NCI-H1436 (cell line): ENCODE measurements around the gene RIMKLA.

Source experiments
- DNase-seq: peaks from one replicate; lab custom pipeline; 2025; lab: John Stamatoyannopoulos, UW

RIMKLA gene, protein sequence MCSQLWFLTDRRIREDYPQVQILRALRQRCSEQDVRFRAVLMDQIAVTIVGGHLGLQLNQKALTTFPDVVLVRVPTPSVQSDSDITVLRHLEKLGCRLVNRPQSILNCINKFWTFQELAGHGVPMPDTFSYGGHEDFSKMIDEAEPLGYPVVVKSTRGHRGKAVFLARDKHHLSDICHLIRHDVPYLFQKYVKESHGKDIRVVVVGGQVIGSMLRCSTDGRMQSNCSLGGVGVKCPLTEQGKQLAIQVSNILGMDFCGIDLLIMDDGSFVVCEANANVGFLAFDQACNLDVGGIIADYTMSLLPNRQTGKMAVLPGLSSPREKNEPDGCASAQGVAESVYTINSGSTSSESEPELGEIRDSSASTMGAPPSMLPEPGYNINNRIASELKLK

DNA sequence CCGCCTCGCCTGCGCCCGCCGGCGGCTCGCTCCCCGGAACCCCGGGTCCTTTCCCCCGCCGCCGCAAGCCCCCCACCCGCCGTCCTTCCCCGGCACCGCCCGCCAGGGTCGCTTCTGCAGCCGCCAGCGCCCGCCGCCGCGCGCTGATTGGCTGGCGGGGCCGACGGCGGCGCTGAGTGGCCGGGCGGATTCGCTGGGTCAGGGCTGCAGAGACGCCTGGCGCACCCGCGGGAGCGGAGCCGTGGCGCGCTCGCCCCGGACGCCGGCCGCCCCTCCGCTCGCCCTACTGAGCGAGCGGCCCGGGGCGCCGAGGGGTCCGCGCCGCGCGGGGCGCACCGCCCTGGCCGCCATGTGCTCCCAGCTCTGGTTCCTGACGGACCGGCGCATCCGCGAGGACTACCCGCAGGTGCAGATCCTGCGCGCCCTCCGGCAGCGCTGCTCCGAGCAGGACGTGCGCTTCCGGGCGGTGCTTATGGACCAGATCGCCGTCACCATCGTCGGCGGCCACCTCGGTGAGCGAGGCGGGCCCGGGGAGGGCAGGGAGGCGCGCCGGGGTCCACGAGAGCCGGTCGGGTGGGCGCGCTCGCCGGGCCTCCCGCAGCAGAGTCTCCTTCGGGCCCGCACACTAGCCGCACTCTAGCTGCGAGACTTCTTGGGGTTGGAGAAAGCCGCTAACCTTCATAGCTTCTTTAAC lies at the start of gene RIMKLA:
Gene RIMKLA (plus strand): TSS at position 207 of the 694 bp plus-strand sequence. CDS start 143 bp downstream, at position 350.
- peak; percentile 83 for DNase-seq

DNA sequence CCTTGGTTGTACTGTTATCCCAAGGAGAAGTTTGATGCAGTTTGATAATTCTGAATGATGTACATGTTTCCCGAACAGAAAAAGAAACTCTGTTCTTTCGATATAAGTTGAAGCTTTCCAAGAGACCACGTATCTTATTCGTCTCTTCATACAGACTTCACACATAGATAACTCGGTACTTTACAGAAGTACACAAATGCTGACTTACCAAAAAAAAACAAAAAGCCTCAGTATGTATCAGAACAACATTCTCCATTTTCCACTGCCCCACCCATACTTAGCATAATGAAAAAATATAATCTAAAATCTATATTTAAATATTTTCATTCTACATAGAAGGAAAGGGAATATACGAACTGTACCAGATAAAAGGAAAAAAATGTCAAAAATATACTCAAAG lies 47.7 kb upstream of the RIMKLA start:
- no peak for DNase-seq

DNA sequence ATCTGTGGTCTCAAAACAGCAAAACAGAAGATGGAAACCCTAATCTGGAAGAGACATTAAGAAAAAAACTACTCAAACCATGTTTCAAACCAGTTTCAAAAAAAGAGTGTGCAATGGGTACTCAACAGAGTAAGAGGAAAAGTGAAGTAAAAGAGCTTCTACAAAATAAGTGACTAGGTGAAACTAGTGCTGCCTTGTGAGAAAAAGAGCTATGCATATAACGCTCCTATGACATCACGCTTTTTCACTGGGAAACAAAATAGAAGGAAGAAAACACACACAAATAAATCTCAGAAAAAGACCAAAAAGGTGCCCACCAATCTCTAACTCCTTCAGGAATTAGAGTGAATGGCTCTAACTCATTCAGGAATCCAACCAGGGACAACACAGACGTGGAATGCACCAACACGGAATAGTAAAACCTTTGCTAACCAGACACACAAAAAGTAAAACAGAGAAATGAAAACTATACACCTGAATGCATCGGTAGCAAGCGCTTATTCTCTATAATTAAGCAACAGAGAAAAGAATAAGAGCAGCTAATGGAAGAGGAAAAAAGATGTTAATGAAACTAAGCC lies 46.8 kb upstream of the RIMKLA start:
- no peak for DNase-seq

DNA sequence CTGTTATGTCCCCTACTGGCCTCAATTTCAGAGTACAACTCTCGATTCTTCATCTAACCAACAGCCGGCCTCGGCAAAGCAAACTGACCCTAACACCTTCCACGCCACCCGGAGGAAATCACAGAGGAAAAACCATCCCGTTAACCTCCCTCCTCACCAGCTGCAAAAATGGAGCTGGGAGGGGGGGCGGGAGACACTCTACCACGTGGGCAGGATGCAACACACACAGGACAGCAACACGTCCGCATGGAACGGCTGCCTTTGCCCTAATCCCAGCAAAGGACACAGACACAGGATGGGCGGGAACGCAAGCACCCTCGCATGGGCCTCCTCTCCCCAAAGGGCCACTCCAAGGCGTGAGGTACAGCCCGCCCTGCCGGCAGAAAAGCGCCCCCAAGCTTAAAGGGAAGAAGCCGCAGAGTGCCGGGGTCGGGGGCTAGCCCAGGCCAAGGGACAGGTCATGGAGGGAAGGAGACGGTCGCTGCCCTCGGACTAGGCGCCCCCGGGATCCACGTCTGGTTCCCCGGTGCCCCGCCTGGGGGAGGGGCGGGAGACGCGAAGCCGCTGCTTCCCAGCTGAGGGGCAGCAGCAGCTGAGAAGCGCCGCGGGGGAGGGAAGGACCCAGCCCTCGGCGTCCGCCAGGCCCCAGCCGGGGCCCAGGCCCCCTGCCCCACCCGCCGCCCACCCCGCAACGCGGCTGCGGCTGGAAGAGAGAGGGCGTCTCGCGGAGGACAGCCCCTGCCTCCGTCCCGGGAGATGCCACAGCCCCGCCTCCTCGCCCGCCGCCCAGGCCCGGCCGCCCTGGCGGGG lies 46.1 kb upstream of the RIMKLA start:
- peak; percentile 22 for DNase-seq

DNA sequence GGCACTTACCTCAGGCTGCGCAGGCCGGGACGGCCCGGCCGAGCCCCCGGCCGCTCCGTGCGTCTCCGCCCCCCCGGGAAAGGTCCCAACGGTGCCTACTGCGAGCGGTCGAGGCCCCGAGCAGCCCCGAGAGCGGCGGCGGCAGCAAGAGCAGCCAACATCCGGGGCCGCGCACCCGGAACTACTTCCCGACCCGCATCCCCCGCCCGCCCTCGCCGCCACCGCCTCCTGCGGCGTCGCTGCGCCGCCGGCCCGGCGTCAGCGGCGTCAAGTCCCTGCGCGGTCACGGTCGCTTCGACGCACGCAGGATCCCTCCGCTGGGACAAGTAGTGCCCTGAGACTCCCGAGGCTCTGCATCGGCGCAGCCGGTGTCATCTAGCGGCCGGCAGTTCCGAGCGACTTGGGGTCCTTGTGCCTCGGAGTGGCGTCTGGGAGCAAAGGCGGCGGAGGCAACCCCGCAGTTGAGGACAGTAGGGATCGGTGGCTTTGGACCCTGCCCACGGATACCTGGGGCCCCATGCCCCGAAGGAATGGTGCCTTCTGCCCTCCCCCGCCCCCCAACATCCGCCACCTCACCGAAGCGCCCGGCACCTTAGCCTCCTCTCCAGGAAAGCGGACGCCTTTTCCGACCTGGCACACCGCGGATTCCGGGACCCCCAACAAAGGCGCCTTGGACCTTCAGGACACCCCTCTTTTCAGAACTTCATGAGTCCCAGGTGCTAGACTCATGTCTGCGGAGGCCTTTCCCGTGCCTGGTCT lies 45.4 kb upstream of the RIMKLA start, which contains the start of gene FOXJ3:
Gene FOXJ3 (minus strand): TSS at position 186 of the 759 bp plus-strand sequence. CDS start 24,142 bp downstream, outside the sequence.
- DNase-seq, result peak; percentile 95

DNA sequence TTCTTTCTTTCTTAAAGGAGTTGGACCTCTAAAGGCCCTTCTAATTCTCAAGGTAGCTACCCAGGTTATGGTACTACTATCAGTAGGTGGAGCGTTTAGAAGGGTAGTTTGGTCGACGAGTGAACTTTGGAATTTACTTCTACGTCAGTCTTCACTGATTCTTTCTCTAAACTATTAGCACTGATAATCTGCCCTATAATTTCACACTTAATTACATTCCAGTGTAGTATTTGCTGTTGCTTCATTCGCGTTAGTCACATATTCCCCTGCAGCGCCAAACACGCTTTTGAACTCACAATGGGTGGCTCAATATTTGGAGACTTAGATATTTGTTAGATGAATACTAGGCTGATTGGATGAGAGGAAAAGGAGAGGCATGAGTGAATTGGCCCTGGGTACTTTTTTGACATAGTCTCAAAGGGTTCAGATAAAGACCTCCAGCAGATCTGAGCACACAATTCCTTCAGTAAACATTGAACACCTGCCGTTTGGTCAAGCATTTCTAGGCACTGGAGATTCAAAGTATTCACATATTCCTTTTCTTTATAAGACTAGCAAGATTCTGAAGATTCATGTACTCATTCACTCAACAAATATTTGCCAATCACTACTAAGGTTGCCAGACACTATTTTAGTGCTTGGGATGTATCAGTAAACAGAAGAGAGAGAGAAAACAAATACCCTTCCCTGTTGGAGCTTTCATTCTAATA lies 44.6 kb upstream of the RIMKLA start:
- peak; percentile 23 for DNase-seq

DNA sequence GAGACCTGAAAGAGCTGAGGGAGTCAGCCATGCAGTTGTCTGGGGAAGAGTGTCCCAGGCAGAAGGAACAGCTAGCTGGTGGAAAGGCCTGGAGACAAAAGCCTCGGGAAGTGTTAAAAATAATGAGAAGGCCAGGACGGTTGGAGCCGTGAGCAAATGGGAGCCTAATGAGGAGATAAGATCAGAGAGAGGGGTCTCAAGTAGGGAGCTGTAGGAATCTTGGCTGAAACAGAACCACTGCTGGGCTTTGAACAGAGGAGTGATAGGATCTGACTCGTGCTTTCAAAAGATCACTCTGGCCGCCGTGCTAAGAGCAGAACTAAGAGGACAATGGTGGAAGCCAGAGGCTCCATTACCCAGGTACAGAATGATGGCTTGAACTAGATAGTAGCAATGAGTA lies 43.6 kb upstream of the RIMKLA start:
- peak; percentile 7 for DNase-seq

DNA sequence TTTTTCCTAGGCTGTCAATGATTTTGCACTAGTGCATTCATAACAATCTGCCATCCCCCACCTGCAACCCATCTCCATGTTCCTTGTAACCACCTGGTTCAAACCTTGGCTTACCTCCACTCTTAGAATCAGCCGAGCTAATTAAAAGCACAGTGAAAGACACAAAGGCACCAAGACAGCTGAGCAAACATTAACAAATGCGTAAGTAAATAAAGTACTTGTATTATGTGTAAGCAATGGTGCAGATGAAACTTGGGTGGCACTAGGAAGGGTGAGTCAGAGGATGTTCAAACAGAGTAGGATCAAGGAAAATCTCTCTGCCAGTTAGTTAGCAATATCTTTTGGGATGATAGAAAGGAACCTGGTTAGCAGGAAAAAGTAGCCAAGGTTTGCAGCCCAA lies 40.5 kb upstream of the RIMKLA start:
- peak; percentile 97 for DNase-seq

DNA sequence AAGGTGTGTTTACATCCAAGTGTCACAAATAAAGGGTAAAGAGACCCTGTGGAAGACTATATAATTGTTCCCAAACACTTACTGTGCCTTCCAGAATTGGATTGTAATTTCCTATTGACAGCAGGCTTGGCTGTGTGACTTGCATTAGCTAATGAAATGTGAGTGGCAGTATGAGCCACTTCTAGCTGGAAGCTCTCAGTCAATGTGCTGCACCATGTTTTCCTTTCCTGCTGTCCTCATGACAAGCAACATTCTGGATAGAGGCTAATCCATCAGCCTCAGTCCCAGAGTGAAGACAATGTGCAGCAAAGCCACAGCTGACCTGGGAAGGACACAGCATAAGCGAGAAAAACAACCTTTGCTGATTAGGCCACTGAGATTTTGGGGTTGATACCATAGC lies 39.7 kb upstream of the RIMKLA start:
- peak; percentile 77 for DNase-seq

DNA sequence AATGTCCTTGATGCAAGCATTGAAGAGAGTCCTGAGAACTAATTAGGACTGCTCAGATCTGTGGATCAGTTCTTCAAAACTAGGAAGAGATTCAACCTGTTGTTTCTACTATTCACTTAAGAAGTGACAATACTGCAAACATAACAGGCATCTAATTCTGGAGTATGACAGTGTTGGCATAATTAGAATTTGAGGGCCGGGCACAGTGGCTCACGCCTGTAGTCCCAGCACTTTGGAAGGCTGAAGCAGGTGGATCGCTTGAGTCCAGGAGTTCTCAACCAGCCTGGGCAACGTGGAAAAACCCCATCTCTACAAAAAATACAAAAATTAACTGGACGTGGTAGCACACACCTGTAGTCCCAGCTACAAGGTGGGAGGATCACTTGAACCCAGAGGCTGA lies 37.5 kb upstream of the RIMKLA start:
- no peak for DNase-seq

DNA sequence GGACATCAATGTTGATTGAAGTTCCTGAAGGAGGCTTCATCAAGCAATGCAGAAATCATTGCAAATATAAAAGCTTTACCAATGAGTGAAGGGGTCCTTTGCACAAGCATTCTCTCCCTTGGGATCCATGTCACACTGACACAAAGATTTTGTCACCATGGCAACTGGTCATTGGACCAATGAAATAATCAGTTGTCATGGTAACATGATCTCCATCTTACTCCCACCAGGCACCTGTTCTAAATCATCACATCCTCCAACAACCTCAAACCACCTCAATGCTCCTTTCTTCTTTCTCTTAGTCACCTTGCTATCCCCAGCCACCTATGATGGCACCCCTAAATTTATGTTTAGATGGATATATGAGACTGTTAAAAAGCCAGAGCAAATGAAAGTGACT lies 32.1 kb upstream of the RIMKLA start:
- peak; percentile 72 for DNase-seq

DNA sequence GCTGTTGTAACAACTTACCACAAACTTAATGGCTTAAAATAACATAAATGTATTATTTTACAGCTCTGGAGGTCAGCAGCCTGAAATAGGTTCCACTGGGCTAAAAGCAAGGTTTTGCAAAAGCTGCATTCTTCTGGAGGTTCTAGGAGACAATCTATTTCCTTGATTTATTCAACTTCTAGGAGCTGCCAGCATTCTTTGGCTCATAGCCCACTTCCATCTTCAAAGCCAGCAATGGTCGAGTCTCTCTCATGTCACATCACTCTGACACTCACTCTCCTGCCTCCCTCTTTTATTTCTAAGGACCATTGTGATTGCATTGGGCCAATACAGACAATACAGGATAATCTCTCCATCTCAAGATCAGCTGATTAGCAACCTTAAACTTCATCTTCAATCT lies 30.5 kb upstream of the RIMKLA start:
- DNase-seq, result no peak

DNA sequence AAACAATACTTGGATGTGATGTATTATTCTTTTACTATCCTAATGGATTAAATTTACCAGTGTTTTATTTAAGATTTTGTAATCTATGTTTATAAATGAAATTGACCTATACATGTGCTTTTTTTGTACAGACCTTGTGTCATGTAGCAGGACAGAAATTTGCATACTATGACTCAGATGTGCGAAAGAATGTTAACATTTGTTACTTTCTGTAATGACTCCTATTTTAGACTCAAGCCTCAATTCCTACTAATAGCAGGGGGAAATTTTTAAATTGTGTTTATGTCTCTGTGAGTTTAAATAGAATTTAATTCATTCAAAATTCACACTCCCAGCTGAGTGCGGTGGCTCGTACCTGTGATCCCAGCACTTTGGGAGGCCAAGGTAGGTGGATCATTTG lies 21.8 kb upstream of the RIMKLA start:
- no peak for DNase-seq

DNA sequence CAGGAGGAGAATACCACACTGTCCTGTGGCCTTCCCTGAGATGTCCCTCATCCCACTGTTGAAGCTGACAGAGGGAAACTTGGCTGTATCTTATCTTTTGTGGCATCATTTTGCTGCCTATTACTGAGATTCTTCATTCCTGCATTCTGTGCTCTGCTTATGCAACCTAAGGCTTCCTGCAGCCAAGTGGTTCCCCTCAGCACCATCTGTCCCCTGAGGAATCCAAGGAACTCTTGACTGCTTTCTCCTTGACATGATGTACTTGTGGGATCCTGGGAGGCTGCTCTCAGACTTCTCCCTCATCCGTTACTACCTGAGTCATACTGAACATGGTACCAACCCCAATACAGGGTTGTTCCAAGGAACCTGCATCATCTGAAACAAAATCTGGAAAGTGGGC lies 21.1 kb upstream of the RIMKLA start:
- DNase-seq, result no peak

DNA sequence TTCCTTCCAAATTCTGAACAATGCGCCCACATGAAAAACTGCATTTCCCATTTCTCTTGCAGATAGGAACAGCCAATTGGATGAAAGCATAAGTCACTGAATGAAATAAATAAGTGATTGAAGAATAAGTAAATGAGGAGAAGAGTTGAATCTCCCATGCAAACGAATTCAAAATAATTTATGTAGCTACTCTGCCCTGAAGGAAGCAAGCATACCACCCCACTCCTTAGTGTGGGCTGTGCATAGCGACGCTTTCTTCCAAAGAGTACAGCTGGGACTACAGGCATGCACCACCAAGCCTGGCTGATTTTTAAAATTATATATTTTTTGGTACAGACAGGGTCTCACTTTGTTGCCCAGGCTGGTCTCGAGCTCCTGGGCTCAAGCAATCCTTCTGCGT lies 16.5 kb upstream of the RIMKLA start:
- DNase-seq, result no peak

DNA sequence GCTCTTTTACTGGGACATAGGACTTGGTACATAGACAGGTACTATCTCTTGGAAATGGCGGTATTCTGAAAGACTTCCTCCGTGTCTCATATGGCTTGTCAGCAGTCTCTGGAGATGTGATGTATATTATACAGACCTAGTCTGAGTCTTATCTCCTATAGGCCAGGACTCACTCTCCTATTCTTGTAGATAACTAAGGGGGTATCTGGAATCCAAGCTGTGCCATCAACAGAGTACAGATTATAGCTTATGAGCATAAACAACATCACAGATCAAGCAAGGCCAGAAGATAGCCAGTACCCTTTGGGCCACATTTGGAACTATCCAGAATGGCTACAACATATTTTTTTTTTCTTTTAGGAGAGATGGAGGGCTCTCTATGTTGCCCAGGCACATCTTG lies 16.1 kb upstream of the RIMKLA start:
- no peak for DNase-seq

DNA sequence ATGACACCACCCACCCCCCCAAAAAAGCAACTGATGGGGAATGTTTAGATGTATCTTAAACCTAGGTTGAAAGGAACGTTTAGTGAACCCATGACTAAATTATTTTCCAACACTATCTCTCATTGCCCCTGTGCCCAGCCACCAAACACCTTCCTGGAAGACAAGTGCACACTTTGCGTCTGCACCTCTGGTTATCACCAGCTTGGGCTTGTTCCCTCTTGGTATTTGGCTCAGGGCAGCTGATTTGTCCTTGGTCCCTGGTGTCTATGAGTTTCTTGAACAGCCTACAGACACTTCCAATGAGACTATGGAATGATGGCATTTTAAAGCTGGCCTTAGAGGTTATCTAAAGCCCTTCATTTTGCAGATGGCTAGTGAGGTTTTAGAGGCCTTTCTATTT lies 15.5 kb upstream of the RIMKLA start:
- no peak for DNase-seq

DNA sequence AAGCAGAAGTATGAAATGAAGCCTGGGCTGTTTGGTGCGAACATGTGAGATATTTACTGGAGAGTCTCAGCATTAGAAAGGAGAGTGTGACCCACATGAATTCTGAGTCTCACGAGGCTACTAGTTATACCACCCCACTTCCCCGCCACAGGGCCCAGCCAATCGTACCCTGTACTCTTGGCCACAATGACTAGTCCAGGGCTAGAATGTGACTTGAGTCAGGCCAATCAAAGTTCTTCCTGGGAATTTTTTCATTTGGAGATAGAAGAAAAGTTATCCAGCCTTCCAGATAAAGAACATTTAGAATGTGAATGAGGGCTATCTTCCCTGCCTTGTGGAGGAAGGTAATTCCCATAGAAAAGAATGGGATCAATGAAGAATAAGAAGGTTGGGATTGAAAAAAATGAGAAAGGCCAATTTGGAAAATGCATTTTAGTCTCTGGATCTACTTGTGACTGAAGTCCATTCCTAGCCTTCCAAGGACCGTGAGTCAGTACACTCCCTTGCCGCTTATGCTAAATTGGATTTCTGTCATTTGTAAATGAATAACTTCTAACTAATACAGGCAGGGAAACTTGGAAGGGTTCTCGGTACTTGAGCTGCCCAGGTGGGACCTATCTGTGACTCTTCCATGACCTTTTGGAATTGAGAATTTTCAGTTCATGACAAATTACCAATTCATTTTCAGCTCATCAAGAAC lies 12.3 kb upstream of the RIMKLA start:
- DNase-seq, result no peak

DNA sequence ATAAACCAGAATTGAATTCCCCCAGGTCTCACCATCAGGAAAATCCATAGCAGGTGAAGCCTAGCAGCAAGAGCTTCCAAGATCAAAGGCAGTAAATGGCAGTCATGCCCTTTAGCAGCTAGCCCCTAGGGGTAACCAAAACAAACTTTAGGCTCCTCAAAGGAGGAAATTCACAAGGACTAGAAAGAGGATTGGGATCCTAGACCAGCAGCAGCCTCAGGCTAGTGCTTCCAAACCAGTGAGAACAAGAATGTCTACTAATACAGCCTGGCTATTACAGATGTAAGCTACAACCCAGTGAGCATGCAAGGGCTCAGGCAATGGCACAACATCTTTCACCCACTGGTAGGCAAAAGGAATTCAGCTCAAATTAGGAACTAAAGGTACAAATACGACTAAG lies 11.1 kb upstream of the RIMKLA start:
- no peak for DNase-seq

DNA sequence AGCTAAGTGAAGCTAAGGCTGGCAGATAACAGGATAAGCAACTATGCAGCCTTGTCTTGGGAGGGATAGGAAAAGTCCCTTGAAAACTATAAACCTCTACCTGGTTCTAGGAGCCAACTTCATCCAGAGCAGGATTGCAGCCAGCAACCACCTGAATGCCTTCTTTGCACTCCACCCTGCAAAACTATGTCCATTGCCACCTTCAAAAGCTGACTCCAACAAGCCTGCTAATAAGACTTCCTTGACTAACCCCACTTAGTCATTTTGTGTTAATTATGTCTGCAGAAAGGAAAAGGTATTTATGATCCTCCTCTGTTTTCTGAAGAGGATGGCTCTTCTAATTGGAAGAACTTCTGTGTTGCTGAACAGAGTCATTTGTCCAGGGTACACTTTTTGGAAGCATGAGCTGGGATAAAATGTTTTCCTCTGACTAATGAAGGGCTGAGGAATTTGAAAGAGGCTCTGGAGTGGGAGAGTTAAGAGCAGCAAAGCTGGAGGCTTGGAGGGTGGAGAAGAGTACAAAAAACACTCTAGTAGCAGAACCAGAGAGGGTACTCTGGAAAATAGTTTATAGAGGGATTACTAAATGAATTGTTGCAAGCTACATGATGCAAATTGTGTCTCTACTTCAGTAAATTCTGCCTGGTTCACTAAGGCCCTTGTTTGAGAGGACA lies 9.6 kb upstream of the RIMKLA start:
- DNase-seq, result no peak
